Measurements from ENCODE around the gene SIRPA.

GRCh38 chr20:1928782-1929181 is 33.6 kb downstream of the SIRPA start:
- TF ChIP-seq CTCF (conservative IDR thresholded peaks at IDR 0.05 in 1 of 2, IDR thresholded peaks at IDR 0.05 in 1 of 2; ENCODE audit: low read depth in 1 of 2, low read length in 2 of 2), result no peak
- no peak for TF ChIP-seq EZH2 (IDR thresholded peaks at IDR 0.05; ENCODE audit: low read length, missing control alignments)

Data from fibroblast of lung (primary cell).